Gastroesophageal sphincter (tissue), 4 donors: ENCODE results near the gene TACR2. TPM values are rescaled to one million over a fixed set of nuclear protein-coding genes. Genes with fewer than 3 reads are reported as not detected.

ENCODE experiments used
- ATAC-seq: fragments of 150-250 bp; one replicate; pipeline ENCODE4 v1.9.1; 2016; ENCODE audit warnings: mild to moderate bottlenecking, moderate library complexity
- H3K27ac ChIP-seq, 4 donors: fragments of 200-600 bp; sonication (generic) in 3 of 4; 1 replicate in 3 of 4; 2 replicates in 1 of 4; pipeline ENCODE4 v1.5.1; 2016 to 2019
- H3K27me3 ChIP-seq: fragments of 200-600 bp; sonication (generic); one replicate; pipeline ENCODE4 v1.5.1; 2019
- H3K36me3 ChIP-seq, 2 donors: fragments of 200-600 bp; sonication (generic); one replicate each; pipeline ENCODE4 v1.5.1; 2019; ENCODE audit warnings: control low read depth in 1 of 2
- H3K4me1 ChIP-seq, 3 donors: fragments of 200-600 bp; sonication (generic); 1 replicate in 2 of 3; 2 replicates in 1 of 3; pipeline ENCODE4 v1.5.1; 2016 to 2019; ENCODE audit warnings: control low read depth in 2 of 3
- H3K4me3 ChIP-seq, 2 donors: fragments of 200-600 bp; sonication (generic); one replicate each; pipeline ENCODE4 v1.5.1; 2019; ENCODE audit warnings: mild to moderate bottlenecking in 1 of 2, moderate library complexity in 1 of 2
- H3K9me3 ChIP-seq, 3 donors: fragments of 200-600 bp; sonication (generic); one replicate each; pipeline ENCODE4 v1.5.1; 2017 to 2019; ENCODE audit warnings: control low read depth in 2 of 3
- EP300 ChIP-seq: sonication (generic); formaldehyde crosslinking; IDR thresholded peaks from one replicate; pipeline ENCODE4 v1.6.1; 2017; ENCODE audit warnings: antibody characterized with exemption, mild to moderate bottlenecking
- POLR2A ChIP-seq, 2 donors: fragments of 450-650 bp; IDR thresholded peaks; one replicate each; pipeline ENCODE4 v1.6.1; 2017; ENCODE audit warnings: antibody characterized with exemption in 2 of 2, mild to moderate bottlenecking in 2 of 2, moderate library complexity in 1 of 2
- POLR2AphosphoS5 ChIP-seq: sonication (generic); formaldehyde crosslinking; IDR thresholded peaks from one replicate; pipeline ENCODE4 v1.6.1; 2017; ENCODE audit warnings: antibody characterized with exemption
- WGBS, 2 donors: methylation state at CpG; one replicate each; pipeline ENCODE4 v1.1.5; 2018; ENCODE audit warnings: low coverage in 1 of 2; 5-methylcytosine and 5-hydroxymethylcytosine counted together
- total RNA-seq, 4 donors: library from RNA; depleted of rRNA; stranded (reverse); fragments of >200 nt; gene quantifications; one replicate each; pipeline ENCODE4 v1.1.0, GENCODE V29; 2016
- TF ChIP-seq, protein P1 (sequence below), 4 experiments: fragments of 200-600 bp in 2 of 4; fragments of 450-650 bp in 2 of 4; sonication (generic) in 1 of 4; IDR thresholded peaks; one replicate each; pipeline ENCODE4 v1.5.1; 2017 to 2019; ENCODE audit warnings: antibody characterized with exemption in 4 of 4, mild to moderate bottlenecking in 2 of 4, moderate library complexity in 2 of 4

Gene TACR2
- total RNA-seq, 4 donors from 2014 or later: 37.1 to 176 (median 122) TPM

DNA sequence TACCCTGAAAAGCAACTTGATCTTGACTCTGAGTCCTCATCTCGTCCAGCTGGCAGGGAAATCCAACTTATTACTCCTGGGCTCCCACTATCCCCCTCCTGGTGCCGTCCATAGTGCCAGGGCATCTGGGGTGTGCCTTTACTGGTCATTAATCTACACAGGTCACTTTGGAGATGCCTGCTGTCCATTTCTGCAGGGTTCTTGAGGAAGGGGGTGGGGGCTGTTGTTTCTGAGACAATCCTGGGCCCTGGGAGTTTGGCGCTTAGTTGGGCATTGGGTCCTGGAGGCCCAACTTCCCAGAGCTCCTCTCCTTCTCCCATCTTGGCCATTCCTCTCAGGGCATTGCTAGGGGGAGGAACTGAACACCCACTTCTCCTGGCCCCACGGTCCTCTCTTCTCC is 6.0 kb upstream of the TACR2 start:
- WGBS, 2 donors: 74 to 100% methylated on average over 1 to 3 of the region's 4 CpGs
- no peaks in the 10 kb centered on the region for H3K27me3 ChIP-seq
- TF ChIP-seq, protein P1, sequence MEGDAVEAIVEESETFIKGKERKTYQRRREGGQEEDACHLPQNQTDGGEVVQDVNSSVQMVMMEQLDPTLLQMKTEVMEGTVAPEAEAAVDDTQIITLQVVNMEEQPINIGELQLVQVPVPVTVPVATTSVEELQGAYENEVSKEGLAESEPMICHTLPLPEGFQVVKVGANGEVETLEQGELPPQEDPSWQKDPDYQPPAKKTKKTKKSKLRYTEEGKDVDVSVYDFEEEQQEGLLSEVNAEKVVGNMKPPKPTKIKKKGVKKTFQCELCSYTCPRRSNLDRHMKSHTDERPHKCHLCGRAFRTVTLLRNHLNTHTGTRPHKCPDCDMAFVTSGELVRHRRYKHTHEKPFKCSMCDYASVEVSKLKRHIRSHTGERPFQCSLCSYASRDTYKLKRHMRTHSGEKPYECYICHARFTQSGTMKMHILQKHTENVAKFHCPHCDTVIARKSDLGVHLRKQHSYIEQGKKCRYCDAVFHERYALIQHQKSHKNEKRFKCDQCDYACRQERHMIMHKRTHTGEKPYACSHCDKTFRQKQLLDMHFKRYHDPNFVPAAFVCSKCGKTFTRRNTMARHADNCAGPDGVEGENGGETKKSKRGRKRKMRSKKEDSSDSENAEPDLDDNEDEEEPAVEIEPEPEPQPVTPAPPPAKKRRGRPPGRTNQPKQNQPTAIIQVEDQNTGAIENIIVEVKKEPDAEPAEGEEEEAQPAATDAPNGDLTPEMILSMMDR (IDR thresholded peaks at IDR 0.05): no peak
- TF ChIP-seq POLR2AphosphoS5 (no peak), EP300 (no peak), POLR2A (IDR thresholded peaks at IDR 0.05) (no peak)

DNA sequence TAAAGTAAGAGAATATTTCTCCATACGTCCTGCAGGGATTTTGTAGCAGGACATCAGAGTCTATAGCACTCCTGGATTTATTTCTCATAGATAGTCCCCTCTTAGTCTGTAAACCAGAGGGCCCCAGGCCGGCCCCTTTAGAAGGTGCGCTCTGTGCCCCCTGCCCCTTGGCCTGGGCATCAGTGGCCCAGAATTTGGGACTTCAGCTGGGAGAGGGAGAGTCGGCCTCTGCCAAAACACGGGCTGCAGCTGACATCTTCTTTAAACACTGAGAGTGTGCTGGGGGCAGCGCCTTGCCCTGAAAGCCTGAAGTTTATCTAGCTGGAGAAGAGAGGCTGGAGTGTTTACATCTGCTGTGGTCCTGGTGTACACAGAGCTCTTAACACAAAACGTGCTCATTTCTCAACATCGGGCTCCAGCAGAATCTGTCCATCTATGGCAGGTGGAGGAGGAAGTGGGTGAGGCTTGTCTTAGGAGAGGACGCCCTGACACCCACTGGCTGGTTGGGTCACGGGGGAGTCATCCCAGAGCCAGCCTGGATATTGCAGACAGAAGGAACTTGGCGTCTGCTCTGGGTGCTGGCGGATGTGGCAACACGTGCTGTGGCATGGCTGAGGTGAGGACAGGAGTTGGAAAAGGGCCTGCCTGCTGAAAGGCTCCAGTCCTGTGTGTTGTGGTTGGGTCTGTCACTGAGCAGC is 5.0 kb upstream of the TACR2 start:
- peaks cover 0 to 83% (median 0%) of the 10 kb centered on the region in 3 donors for H3K4me1 ChIP-seq
- WGBS, 2 donors: 16 to 70% methylated on average over 3 to 9 of the region's 13 CpGs

More for the DNA sequence above, 6.0 kb upstream of the TACR2 start:
- Histone ChIP-seq H3K36me3 (no peaks in the 10 kb centered on the region), H3K4me1 (peaks cover 0 to 81% (median 0%) of the 10 kb centered on the region in 3 donors), H3K4me3 (no peak overlapping the region), H3K27ac (peak overlapping the region; percentile 60 to 96 (median 92)), H3K9me3 (no peaks in the 10 kb centered on the region)
- no peak for ATAC-seq

DNA sequence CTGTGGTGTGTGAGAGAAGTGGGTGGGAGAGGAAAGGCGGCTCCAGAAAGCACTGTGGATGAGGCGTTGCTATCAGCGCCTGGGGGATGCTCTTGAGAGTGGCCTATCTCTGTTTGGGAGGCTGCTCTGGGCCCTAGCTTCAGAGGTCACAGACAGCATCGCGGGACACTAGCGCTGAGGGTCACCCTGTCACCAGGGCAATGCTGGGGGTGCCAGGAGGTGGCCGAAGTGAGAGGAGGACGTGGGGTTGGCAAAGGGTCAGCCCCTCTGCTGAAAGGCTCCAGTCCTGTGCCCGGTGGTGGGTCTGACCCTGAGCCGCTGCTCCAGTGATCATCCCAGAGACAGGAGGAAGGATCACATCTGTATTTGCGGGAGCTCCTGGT is 3.0 kb upstream of the TACR2 start:
- peaks cover 0 to 72% (median 0%) of the 10 kb centered on the region in 3 donors for H3K4me1 ChIP-seq
- no peaks in the 10 kb centered on the region for H3K27me3 ChIP-seq
- H3K27ac ChIP-seq: peak overlapping the region; percentile 24 to 96 (median 92)
- no peaks in the 10 kb centered on the region for H3K9me3 ChIP-seq
- WGBS, 2 donors: 67 to 78% methylated on average over 2 to 3 of the region's 11 CpGs
- no peaks in the 10 kb centered on the region for H3K36me3 ChIP-seq
- TF ChIP-seq, protein P1 (IDR thresholded peaks at IDR 0.05): no peak
- TF ChIP-seq POLR2A (IDR thresholded peaks at IDR 0.05): no peak
- TF ChIP-seq POLR2AphosphoS5: no peak
- TF ChIP-seq EP300: no peak
- no peak overlapping the region for H3K4me3 ChIP-seq
- ATAC-seq: no peak

More for the DNA sequence above, 5.0 kb upstream of the TACR2 start:
- TF ChIP-seq POLR2AphosphoS5 (peak; percentile 91), POLR2A (IDR thresholded peaks at IDR 0.05) (no peak)
- Histone ChIP-seq H3K4me3 (no peak overlapping the region), H3K27me3 (no peaks in the 10 kb centered on the region), H3K27ac (peak overlapping the region; percentile 60 to 96 (median 92)), H3K9me3 (no peaks in the 10 kb centered on the region), H3K36me3 (no peaks in the 10 kb centered on the region)
- ATAC-seq: peak; percentile 95

DNA sequence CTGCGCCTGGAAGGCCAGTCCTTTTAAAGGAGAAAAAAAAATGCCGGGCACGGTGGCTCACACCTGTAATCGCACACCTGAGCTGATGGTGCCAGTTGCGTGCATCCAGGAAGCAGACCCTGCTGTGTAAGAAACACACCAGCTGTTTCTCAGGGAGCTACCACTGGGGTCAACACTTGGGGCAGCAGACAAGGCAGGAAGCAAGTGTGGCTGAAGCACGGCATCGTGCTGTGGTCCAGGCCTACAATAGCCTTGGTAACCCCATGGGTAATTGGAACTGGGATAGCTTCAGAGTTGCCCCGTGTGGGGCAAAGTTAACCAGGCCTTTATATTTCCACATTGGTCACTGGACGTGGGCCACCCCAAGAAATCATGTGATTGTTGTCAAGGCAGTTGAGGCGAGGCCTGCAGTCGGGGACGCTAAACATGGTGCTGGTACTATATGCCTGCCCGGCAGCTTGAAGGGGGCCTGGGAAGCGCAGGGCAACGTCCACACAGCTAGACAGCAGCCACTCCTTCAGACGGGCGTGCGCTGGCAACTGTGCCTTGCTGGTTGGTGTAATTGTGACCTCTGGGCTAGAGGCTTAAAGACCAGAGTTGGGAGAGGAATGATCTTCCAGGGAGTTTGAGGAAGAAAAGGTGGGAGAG is 2.5 kb upstream of the TACR2 start:
- TF ChIP-seq POLR2A (IDR thresholded peaks at IDR 0.05): no peak
- TF ChIP-seq POLR2AphosphoS5: no peak
- TF ChIP-seq, protein P1 (IDR thresholded peaks at IDR 0.05): no peak
- no peak for TF ChIP-seq EP300
- Histone ChIP-seq H3K4me3 (no peak overlapping the region), H3K27ac (peak overlapping the region; percentile 24 to 96 (median 92)), H3K27me3 (no peaks in the 10 kb centered on the region), H3K9me3 (no peaks in the 10 kb centered on the region), H3K4me1 (peaks cover 0 to 78% (median 0%) of the 10 kb centered on the region in 3 donors), H3K36me3 (no peaks in the 10 kb centered on the region)
- ATAC-seq: no peak
- 90 to 100% methylated on average over 2 to 9 of the region's 18 CpGs for WGBS, 2 donors

DNA sequence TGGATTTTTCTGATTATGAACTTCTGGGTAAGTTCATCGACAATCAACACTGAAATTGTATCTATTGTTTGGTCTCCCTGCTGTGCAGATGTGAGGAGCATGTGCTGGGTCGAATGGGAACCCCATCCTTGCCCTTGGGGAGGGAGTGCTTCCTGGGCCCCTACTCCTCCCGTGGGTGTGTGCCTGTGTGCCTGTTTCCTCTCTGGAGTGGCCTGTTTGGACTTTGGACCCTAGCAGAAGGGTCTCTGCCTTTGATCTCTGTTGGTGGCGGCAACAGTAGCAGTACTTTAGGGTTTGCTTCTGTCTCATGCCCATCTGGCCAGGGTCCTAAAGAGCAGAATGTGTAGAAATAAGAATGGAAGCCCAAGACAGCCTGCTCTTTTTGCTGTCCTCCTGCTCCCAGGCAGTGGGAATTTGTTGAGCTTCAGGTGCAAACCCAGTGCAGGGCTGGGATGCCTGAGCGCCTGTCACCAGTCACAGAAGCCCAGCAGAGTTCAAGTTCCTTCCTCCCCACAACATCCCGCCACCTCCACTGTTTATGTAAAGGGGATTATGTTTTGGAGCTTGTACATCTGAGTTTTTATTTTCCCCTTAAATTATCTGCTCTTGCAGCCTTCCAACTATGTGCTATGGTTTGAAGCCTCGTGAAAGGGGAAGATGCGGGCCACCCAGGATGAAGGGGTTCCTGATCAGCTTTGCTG is 1.5 kb upstream of the TACR2 start:
- no peak for TF ChIP-seq POLR2A (IDR thresholded peaks at IDR 0.05)
- no peak for TF ChIP-seq POLR2AphosphoS5
- Histone ChIP-seq H3K36me3 (no peaks in the 10 kb centered on the region), H3K27me3 (no peaks in the 10 kb centered on the region), H3K4me3 (peak overlapping the region; percentile 7 to 51), H3K9me3 (no peaks in the 10 kb centered on the region), H3K27ac (peak overlapping the region; percentile 58 to 96 (median 92)), H3K4me1 (peaks cover 0 to 84% (median 0%) of the 10 kb centered on the region in 3 donors)
- ATAC-seq: no peak
- WGBS, 2 donors: 11 to 60% methylated on average over 4 to 5 of the region's 8 CpGs
